GM12801 (cell line): ENCODE data around the gene CIB2.

Experiments used
- TF ChIP-seq, protein P1 (sequence below): IDR thresholded peaks from one replicate; pipeline ENCODE4 v1.5.1; 2011; ENCODE audit warnings: control low read depth; ENCODE audit not compliant: insufficient read length; ENCODE audit errors: extremely low read depth

CIB2 gene

DNA sequence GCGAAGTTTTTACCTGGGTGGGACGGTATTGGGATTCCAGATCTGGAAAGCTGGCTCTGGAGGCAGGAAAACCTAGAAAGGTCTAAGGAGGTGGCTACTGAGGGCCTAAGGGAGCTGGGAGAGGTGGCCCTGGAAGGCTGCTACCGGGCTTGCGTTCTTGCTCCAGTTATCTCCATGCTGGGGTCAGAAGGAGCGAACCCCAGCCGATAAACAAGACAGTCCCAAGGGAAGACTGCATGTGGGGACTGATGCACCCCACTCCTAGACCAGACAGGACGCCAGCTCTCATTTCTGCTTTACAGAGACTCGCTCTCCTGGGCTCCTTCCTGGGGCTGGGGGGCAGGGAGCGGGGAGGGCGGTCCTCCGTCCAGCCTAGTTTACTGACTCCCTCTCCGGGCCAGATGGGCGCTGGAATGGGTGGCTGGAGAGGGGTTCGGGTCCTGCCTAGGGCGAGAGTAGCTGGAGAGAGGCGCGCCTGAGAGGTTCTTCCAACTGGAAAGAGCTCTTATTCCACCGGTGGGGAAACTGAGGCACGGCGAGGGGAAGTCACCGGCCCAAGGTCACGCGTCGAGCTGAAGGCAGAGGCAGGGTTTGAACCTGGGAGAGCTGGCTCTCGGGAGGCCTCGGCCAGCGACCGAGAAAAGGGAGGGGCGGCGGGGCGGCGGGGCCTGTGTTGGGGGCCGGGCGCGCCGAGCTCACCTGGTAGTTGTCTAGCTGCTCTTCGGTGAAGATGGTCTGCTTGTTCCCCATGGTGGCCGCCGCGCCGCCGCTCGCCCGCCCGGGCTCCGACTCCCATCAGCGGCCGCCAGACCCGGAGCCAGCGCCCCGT is 565 bp downstream of the CIB2 start:
- TF ChIP-seq, protein P1, sequence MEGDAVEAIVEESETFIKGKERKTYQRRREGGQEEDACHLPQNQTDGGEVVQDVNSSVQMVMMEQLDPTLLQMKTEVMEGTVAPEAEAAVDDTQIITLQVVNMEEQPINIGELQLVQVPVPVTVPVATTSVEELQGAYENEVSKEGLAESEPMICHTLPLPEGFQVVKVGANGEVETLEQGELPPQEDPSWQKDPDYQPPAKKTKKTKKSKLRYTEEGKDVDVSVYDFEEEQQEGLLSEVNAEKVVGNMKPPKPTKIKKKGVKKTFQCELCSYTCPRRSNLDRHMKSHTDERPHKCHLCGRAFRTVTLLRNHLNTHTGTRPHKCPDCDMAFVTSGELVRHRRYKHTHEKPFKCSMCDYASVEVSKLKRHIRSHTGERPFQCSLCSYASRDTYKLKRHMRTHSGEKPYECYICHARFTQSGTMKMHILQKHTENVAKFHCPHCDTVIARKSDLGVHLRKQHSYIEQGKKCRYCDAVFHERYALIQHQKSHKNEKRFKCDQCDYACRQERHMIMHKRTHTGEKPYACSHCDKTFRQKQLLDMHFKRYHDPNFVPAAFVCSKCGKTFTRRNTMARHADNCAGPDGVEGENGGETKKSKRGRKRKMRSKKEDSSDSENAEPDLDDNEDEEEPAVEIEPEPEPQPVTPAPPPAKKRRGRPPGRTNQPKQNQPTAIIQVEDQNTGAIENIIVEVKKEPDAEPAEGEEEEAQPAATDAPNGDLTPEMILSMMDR, result no peak

DNA sequence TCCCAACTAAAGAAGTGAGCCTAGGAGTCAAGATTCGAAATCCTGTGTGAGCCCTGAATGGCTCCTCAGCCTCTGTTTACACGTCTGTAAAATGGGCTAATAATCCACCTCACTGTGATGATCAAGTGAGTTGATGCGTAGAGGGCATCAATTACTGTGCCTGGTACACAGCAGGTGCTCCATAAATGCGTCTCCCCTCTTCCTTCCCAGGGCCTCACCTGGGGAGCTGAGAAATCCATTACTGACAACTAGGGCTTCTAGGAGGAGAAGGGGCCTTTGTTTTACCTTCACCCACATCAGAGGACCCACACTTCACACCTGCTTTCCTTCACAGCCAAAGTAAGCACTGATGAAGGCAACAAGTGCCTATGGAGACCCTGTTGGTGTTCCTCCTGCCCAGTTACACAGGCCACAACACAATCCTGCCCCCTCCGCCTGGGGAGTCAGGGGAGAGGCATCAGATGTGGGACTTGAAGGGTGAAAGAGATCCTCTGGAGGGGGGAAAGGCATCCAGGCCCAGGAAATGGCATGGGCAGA is 1.4 kb downstream of the CIB2 start:
- TF ChIP-seq, protein P1, result no peak

DNA sequence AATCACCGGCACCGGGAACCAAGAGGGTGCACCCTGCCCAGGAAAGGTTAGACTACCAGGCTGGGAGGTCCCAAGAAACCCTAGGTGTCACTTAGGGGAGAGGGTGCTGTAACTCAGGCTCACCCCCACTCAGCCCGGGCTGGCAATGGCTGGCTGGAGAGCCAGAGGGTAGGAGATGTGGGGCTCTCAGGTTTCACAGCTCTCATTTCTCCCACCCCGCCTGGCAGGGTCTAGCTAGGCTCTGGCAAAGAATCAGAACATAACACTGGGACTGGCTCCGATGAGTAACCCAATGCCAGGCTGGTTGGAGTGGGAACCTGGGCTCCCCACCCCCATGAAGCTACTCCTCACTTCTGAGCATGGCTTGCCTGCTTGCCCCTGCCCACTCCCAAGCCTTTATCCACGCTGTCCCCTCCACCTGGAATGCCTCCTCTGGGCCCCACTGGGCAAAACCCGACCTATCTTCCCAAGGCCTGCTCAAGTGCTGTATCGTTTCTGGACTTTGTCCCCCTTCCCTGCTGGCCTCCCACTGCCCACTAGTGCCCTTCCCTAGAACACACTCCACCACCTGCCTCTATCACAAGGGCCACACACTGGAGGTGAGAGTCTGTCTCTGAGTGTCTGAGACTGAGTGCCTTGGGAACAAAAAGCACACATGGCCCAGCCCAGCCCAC is 2.0 kb downstream of the CIB2 start:
- TF ChIP-seq, protein P1, result no peak

DNA sequence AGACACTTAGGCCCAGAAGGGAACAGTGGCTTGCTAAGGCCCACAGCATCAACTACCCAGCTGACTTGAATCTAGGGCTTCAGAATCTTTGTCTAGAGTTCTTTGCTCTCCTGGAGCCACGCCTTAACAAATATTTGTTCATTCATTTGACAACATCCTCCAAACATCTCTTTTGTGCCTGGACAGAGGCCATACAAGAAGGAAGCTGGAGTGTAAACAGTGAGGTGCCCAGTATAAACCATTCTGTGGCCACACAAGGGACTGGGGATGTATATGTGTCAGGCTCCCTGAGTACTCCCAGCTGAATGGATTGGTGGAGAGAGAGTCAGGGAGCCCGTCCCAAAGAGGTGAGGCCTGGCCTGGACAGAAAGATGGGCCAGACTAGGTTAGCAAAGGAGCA is 3.4 kb downstream of the CIB2 start:
- TF ChIP-seq, protein P1, result no peak

DNA sequence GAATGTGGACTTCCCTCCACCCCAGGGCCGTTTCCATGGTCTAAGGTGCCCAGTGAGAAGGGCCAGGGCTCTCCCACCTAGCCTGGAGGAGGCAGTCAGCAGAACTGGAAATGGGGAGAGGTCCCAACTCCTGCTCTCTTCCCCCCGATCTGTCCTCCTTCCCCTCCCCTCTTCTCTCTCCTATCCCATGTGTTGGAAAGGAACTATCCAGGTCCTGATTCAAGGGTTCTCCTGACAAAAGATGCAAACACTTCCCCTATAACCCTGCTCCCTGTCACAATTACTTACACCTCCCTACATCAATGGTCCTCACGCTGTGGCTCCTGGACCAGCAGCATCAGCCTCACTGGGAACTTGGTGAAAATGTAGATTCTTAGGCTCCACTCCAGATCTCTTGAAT is 6.0 kb downstream of the CIB2 start:
- TF ChIP-seq, protein P1, result no peak

DNA sequence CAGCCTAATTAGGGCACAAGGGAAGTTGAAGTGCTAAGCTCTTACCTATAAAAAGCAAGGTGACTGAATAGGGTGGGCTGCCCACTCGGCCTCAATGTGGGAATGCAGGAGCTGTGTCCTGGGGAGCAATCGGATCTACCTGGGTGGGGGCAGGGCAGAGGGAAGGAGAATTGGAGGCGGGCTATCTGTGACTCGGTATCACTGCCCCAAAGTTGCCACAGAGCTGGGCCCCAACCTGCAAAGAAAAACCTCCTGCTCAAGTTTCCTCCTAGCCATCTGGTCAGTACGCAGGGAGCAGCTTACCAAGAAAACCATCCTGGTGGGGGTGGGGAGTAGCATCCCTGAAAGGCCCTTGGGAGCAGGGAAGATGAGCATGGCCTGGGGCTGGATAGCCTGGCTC is 10.7 kb downstream of the CIB2 start:
- TF ChIP-seq, protein P1, result no peak

DNA sequence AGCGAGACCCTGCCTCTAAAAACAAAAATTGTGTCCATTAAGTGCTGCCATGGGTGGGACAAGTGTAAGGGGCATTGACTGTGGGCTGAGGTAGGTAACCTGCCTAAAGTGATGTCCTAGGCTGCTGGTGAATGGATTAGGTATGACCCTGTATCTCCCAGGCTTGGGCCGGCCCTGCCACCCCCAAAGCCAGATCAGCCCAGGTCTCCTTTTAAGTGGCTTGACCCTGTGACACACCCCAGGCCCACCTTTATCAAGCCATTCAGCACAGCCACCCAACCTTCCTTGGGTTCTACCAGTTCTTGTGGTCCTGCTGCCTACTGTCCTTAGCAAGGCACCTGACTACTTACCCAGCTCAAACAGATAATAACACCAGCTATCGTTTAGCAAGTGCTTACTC is 18.7 kb downstream of the CIB2 start:
- TF ChIP-seq, protein P1, result no peak
